SK-N-SH treated with all-trans-retinoic acid at 6 μM for 48 hours (cell line): ENCODE results near the gene WDR37.

ENCODE experiments used
- ARNTL ChIP-seq: fragments of 450-650 bp; formaldehyde crosslinking; IDR thresholded peaks from 2 replicates; pipeline ENCODE4 v1.5.0; 2020; ENCODE audit warnings: low read depth, mild to moderate bottlenecking, moderate library complexity, borderline replicate concordance
- ISL1 ChIP-seq: fragments of 250-450 bp; sonication (Bioruptor Pico); IDR thresholded peaks from 2 replicates; pipeline ENCODE4 v2.1.2; 2022; ENCODE audit warnings: mild to moderate bottlenecking, moderate library complexity
- ZC3H10 ChIP-seq: fragments of 250-450 bp; sonication (Bioruptor Pico); IDR thresholded peaks from 2 replicates; pipeline ENCODE4 v1.5.1; 2021; ENCODE audit warnings: mild to moderate bottlenecking, moderate library complexity
- ZFP30 ChIP-seq: fragments of 450-650 bp; formaldehyde crosslinking; IDR thresholded peaks from 2 replicates; pipeline ENCODE4 v1.5.0; 2022; ENCODE audit warnings: mild to moderate bottlenecking, moderate library complexity
- ZNF565 ChIP-seq: fragments of 450-650 bp; formaldehyde crosslinking; conservative IDR thresholded peaks from 2 replicates; pipeline ENCODE4 v1.5.0; 2020; ENCODE audit warnings: low read depth, mild to moderate bottlenecking, moderate library complexity

GRCh38 chr10:1102416-1102815 is 46.2 kb downstream of the WDR37 start:
- TF ChIP-seq ARNTL (CRISPR knock-in tag) (no peak), ZNF565 (no peak), ZFP30 (CRISPR knock-in tag) (no peak), ISL1 (CRISPR knock-in tag) (no peak), ZC3H10 (CRISPR knock-in tag) (no peak)
